ENCODE measurements around the gene ALK. TPM values are rescaled to one million over a fixed set of nuclear protein-coding genes. Genes with fewer than 3 reads are reported as not detected.

Gene ALK
- polyA plus RNA-seq, 2 of the 4 experiments (the other 2 are of a cell fraction) = not detected

DNA sequence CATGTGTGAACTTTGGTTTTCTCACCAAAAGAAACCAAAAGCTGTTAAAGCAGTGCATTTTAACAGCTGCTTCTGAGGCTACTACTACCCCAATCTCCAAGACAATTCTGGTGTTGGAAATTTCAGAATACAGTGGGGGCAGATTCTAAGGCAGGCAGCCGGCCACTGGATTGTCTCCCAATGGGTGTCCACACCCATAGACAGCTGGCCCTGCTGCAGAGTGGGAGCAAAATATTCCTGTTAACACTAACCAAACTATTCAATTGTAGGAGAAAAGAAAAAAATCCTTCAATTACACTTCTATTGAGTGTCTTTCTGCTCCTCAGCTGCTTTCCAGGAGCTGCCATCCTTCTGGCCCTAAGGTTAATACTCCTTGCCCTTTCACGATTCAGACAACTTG is 223.7 kb downstream of the ALK start (continued):
- TF ChIP-seq BHLHE40 (IDR thresholded peaks at IDR 0.05; ENCODE audit: low read depth, low read length) = no peak
- TF ChIP-seq, protein P1, sequence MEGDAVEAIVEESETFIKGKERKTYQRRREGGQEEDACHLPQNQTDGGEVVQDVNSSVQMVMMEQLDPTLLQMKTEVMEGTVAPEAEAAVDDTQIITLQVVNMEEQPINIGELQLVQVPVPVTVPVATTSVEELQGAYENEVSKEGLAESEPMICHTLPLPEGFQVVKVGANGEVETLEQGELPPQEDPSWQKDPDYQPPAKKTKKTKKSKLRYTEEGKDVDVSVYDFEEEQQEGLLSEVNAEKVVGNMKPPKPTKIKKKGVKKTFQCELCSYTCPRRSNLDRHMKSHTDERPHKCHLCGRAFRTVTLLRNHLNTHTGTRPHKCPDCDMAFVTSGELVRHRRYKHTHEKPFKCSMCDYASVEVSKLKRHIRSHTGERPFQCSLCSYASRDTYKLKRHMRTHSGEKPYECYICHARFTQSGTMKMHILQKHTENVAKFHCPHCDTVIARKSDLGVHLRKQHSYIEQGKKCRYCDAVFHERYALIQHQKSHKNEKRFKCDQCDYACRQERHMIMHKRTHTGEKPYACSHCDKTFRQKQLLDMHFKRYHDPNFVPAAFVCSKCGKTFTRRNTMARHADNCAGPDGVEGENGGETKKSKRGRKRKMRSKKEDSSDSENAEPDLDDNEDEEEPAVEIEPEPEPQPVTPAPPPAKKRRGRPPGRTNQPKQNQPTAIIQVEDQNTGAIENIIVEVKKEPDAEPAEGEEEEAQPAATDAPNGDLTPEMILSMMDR (IDR thresholded peaks at IDR 0.05) = no peak

DNA sequence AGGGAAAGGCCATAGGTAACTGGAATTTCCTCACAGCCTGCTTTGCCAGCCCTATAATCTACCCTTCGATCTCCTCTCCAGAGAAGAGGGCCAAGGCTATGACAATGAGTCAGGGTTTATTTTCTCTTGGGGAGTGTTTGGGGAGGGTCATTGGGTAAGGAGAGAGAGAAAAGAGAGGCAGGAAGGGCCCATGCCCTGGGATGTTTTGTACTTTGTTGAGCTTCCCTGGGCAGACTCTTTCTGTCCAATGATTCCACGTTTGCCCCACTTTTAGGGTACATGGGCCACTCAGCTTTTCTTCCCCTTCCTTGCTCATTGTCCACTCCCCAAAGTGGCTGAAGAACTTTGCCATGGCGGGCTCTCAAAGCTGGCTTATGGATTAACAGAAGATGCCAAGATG is 224.2 kb downstream of the ALK start:
- Histone ChIP-seq H3K4me2 (no peak overlapping the region), H3K4me3 (no peak overlapping the region), H3K9me3 (peaks cover 2% of the 10 kb centered on the region; the same call in 1 of the 3 replicates), H3K4me1 (no peaks in the 10 kb centered on the region), H3K27ac (no peak overlapping the region)
- WGBS (ENCODE audit: missing lambda C conversion rate) = 13% methylated on average over 3 of the region's 3 CpGs
- TF ChIP-seq, protein P2, sequence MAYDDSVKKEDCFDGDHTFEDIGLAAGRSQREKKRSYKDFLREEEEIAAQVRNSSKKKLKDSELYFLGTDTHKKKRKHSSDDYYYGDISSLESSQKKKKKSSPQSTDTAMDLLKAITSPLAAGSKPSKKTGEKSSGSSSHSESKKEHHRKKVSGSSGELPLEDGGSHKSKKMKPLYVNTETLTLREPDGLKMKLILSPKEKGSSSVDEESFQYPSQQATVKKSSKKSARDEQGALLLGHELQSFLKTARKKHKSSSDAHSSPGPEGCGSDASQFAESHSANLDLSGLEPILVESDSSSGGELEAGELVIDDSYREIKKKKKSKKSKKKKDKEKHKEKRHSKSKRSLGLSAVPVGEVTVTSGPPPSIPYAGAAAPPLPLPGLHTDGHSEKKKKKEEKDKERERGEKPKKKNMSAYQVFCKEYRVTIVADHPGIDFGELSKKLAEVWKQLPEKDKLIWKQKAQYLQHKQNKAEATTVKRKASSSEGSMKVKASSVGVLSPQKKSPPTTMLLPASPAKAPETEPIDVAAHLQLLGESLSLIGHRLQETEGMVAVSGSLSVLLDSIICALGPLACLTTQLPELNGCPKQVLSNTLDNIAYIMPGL (CRISPR knock-in tag; IDR thresholded peaks at IDR 0.05; ENCODE audit: borderline replicate concordance) = no peak
- TF ChIP-seq, protein P3, sequence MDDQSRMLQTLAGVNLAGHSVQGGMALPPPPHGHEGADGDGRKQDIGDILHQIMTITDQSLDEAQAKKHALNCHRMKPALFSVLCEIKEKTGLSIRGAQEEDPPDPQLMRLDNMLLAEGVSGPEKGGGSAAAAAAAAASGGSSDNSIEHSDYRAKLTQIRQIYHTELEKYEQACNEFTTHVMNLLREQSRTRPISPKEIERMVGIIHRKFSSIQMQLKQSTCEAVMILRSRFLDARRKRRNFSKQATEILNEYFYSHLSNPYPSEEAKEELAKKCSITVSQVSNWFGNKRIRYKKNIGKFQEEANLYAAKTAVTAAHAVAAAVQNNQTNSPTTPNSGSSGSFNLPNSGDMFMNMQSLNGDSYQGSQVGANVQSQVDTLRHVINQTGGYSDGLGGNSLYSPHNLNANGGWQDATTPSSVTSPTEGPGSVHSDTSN (IDR thresholded peaks at IDR 0.05) = no peak
- TF ChIP-seq CHD4 (IDR thresholded peaks at IDR 0.05; ENCODE audit: borderline replicate concordance) (no peak), RAD21 (conservative IDR thresholded peaks at IDR 0.05 in 1 of 2, IDR thresholded peaks at IDR 0.05 in 1 of 2) (no peak), GATA3 (IDR thresholded peaks at IDR 0.05; ENCODE audit: borderline replicate concordance) (no peak), ZC3H11A (IDR thresholded peaks at IDR 0.05) (no peak), RCOR1 (IDR thresholded peaks at IDR 0.05; ENCODE audit: low read depth, low read length) (no peak), CBX2 (IDR thresholded peaks at IDR 0.05; ENCODE audit: borderline replicate concordance, low read depth) (no peak), TP53 (CRISPR knock-in tag; IDR thresholded peaks at IDR 0.05) (no peak), HOXB13 (CRISPR knock-in tag; IDR thresholded peaks at IDR 0.05; ENCODE audit: low read depth) (no peak)
- TF ChIP-seq, protein P4, sequence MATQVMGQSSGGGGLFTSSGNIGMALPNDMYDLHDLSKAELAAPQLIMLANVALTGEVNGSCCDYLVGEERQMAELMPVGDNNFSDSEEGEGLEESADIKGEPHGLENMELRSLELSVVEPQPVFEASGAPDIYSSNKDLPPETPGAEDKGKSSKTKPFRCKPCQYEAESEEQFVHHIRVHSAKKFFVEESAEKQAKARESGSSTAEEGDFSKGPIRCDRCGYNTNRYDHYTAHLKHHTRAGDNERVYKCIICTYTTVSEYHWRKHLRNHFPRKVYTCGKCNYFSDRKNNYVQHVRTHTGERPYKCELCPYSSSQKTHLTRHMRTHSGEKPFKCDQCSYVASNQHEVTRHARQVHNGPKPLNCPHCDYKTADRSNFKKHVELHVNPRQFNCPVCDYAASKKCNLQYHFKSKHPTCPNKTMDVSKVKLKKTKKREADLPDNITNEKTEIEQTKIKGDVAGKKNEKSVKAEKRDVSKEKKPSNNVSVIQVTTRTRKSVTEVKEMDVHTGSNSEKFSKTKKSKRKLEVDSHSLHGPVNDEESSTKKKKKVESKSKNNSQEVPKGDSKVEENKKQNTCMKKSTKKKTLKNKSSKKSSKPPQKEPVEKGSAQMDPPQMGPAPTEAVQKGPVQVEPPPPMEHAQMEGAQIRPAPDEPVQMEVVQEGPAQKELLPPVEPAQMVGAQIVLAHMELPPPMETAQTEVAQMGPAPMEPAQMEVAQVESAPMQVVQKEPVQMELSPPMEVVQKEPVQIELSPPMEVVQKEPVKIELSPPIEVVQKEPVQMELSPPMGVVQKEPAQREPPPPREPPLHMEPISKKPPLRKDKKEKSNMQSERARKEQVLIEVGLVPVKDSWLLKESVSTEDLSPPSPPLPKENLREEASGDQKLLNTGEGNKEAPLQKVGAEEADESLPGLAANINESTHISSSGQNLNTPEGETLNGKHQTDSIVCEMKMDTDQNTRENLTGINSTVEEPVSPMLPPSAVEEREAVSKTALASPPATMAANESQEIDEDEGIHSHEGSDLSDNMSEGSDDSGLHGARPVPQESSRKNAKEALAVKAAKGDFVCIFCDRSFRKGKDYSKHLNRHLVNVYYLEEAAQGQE (IDR thresholded peaks at IDR 0.05) = no peak
- TF ChIP-seq, protein P5, sequence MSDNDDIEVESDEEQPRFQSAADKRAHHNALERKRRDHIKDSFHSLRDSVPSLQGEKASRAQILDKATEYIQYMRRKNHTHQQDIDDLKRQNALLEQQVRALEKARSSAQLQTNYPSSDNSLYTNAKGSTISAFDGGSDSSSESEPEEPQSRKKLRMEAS (IDR thresholded peaks at IDR 0.05) = no peak
- ChIA-PET CTCF (interaction anchor here (0.9 kb wide), 1 partner anchor 327 kb away, joined by 3 read pairs; no protein-coding TSS in a partner anchor), POLR2A (no interaction called here)
- FAIRE-seq (no peak), DNase-seq (ENCODE audit: low read depth in 1 of 2, low spot score in 1 of 2) (no peak), ATAC-seq (no peak)

DNA sequence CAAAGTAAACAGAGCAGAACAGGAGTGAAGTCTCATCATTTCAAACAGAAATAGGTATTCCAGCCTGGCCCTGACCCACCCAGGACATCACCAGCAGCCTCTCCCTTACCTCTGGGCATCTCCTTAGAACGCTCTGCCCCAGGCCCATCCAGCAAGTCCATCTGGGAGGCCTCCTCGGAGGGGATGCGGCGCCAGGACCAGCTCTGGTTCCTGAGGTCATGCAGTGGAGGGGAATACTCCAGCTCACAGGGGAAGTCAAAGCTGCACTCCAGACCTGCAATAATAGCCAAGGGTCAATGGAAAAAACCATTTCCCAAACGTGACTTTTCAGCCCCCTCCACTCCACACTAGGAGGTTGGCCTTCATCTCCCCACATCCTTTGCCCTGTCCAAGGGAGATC is 226.6 kb downstream of the ALK start:
- Histone ChIP-seq H3K4me2 (no peak overlapping the region), H3K4me1 (no peaks in the 10 kb centered on the region), H3K9me3 (peaks cover 2% of the 10 kb centered on the region; the same call in 1 of the 3 replicates), H3K27ac (no peak overlapping the region), H3K4me3 (no peak overlapping the region)
- TF ChIP-seq RCOR1 (IDR thresholded peaks at IDR 0.05; ENCODE audit: low read depth, low read length) (no peak), HEYL (CRISPR knock-in tag; IDR thresholded peaks at IDR 0.05) (no peak), TFCP2L1 (CRISPR knock-in tag; IDR thresholded peaks at IDR 0.05) (no peak), RFX5 (IDR thresholded peaks at IDR 0.05) (no peak)
- TF ChIP-seq, protein P1 (IDR thresholded peaks at IDR 0.05) = no peak
- ATAC-seq (no peak), DNase-seq (ENCODE audit: low read depth in 1 of 2, low spot score in 1 of 2) (no peak), FAIRE-seq (no peak)
- ChIA-PET POLR2A (no interaction called here), CTCF (no interaction called here)
- 47% methylated on average over 5 of the region's 5 CpGs for WGBS (ENCODE audit: missing lambda C conversion rate)

Measured in A549 (cell line).